Measurements from ENCODE around the gene TBC1D14. TPM values are rescaled to one million over a fixed set of nuclear protein-coding genes. Genes with fewer than 3 reads are reported as not detected.

Gene TBC1D14
- total and polyA plus RNA-seq, 4 donors: 15.1 to 60.1 (median 46.4) TPM

DNA sequence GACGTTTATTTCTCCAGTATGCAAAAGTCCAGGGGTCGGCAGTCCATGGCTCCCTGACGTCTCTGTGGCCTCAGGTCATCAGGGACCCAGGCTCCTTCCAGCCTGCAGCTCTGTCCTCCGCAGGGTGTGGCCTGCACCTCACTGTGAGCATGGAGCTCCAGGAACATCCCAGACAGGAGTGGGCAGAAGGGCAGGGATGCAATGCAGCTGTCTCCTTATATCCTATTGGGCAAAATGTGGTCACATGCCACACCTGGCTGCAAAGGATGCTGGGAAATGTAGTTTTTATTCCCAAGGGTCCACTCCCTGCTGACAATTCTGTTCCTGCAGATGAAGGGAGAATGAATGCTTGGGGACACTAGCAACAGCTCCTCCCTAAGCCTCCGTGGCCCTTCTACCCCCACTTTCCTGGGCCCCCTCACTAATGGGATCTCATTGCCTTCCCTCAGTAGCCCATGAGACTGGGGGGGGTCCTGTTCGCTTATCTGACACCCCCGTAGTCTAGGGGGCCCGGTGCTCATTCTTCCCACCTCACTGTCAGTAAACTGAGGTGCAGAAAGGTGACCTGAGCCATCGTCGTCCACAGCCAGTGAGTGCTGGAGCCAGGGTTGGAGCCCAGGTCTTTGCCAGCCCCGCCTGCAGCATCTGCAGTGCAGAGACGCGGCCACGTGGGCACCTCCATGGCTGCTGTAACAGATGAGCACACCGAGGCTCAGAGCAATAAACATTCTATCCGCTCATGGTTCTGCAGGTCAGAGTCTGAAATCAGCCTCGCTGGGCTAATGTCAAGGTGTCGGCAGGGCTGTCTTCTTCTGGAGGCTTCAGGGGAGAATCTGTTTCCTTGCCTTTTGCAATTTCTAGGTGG lies 164.1 kb downstream of the TBC1D14 start:
- 75 to 76% methylated on average over 18 of the region's 18 CpGs for WGBS, 2 donors
- ATAC-seq (ENCODE audit: insufficient read depth, low FRiP score) (no peak), DNase-seq (peak; percentile 47 to 64 (median 52))
- Histone ChIP-seq H3K9me3 (ENCODE audit: control insufficient read depth in 4 of 4, insufficient read depth in 3 of 4, low read length in 3 of 4) (no peaks in the 10 kb centered on the region), H3K27ac (ENCODE audit: low read depth in 1 of 2, low read length in 1 of 2) (no peak overlapping the region), H3K9ac (ENCODE audit: insufficient read depth in 1 of 2, low read length in 2 of 2) (no peak overlapping the region), H3K4me1 (ENCODE audit: control insufficient read depth in 5 of 5, insufficient read depth in 5 of 5, low read length in 5 of 5) (peaks cover 0 to 5% (median 2%) of the 10 kb centered on the region in 5 donors), H3K4me3 (no peak overlapping the region), H3K27me3 (ENCODE audit: control insufficient read depth in 3 of 3, insufficient read depth in 3 of 3, low read length in 2 of 3) (no peaks in the 10 kb centered on the region), H3K36me3 (ENCODE audit: control insufficient read depth in 4 of 4, insufficient read depth in 4 of 4, low read length in 4 of 4) (no peaks in the 10 kb centered on the region)
- TF ChIP-seq, protein P1, sequence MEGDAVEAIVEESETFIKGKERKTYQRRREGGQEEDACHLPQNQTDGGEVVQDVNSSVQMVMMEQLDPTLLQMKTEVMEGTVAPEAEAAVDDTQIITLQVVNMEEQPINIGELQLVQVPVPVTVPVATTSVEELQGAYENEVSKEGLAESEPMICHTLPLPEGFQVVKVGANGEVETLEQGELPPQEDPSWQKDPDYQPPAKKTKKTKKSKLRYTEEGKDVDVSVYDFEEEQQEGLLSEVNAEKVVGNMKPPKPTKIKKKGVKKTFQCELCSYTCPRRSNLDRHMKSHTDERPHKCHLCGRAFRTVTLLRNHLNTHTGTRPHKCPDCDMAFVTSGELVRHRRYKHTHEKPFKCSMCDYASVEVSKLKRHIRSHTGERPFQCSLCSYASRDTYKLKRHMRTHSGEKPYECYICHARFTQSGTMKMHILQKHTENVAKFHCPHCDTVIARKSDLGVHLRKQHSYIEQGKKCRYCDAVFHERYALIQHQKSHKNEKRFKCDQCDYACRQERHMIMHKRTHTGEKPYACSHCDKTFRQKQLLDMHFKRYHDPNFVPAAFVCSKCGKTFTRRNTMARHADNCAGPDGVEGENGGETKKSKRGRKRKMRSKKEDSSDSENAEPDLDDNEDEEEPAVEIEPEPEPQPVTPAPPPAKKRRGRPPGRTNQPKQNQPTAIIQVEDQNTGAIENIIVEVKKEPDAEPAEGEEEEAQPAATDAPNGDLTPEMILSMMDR (IDR thresholded peaks at IDR 0.05; ENCODE audit: control extremely low read depth, extremely low read depth): no peak

GRCh38 chr4:7074426-7074825 lies 164.8 kb downstream of the TBC1D14 start:
- DNase-seq: no peak
- 73 to 74% methylated on average over 9 of the region's 9 CpGs for WGBS, 2 donors

GRCh38 chr4:7075962-7076695 lies 166.5 kb downstream of the TBC1D14 start:
- Histone ChIP-seq H3K4me1 (ENCODE audit: control insufficient read depth in 5 of 5, insufficient read depth in 5 of 5, low read length in 5 of 5) (no peaks in the 10 kb centered on the region), H3K9ac (ENCODE audit: insufficient read depth in 1 of 2, low read length in 2 of 2) (no peak overlapping the region), H3K36me3 (ENCODE audit: control insufficient read depth in 4 of 4, insufficient read depth in 4 of 4, low read length in 4 of 4) (no peaks in the 10 kb centered on the region), H3K27ac (ENCODE audit: low read depth in 1 of 2, low read length in 1 of 2) (no peak overlapping the region), H3K27me3 (ENCODE audit: control insufficient read depth in 3 of 3, insufficient read depth in 3 of 3, low read length in 2 of 3) (no peaks in the 10 kb centered on the region), H3K9me3 (ENCODE audit: control insufficient read depth in 4 of 4, insufficient read depth in 3 of 4, low read length in 3 of 4) (no peaks in the 10 kb centered on the region), H3K4me3 (no peak overlapping the region)
- ATAC-seq (ENCODE audit: insufficient read depth, low FRiP score) (no peak), DNase-seq (no peak)
- TF ChIP-seq, protein P1 (IDR thresholded peaks at IDR 0.05; ENCODE audit: control extremely low read depth, extremely low read depth): no peak
- 84 to 87% methylated on average over 25 of the region's 25 CpGs for WGBS, 2 donors

More at GRCh38 chr4:7074426-7074825, 164.8 kb downstream of the TBC1D14 start:
- no peaks in the 10 kb centered on the region for H3K36me3 ChIP-seq (ENCODE audit: control insufficient read depth in 4 of 4, insufficient read depth in 4 of 4, low read length in 4 of 4)
- H3K4me3 ChIP-seq: no peak overlapping the region
- no peak overlapping the region for H3K9ac ChIP-seq (ENCODE audit: insufficient read depth in 1 of 2, low read length in 2 of 2)
- TF ChIP-seq, protein P1 (IDR thresholded peaks at IDR 0.05; ENCODE audit: control extremely low read depth, extremely low read depth): no peak
- H3K27ac ChIP-seq (ENCODE audit: low read depth in 1 of 2, low read length in 1 of 2): no peak overlapping the region
- no peaks in the 10 kb centered on the region for H3K27me3 ChIP-seq (ENCODE audit: control insufficient read depth in 3 of 3, insufficient read depth in 3 of 3, low read length in 2 of 3)
- no peak for ATAC-seq (ENCODE audit: insufficient read depth, low FRiP score)
- H3K4me1 ChIP-seq (ENCODE audit: control insufficient read depth in 5 of 5, insufficient read depth in 5 of 5, low read length in 5 of 5): no peaks in the 10 kb centered on the region
- no peaks in the 10 kb centered on the region for H3K9me3 ChIP-seq (ENCODE audit: control insufficient read depth in 4 of 4, insufficient read depth in 3 of 4, low read length in 3 of 4)

All from lung (tissue), 12 donors.